Measurements from ENCODE around the gene TOR2A. TPM values are rescaled to one million over a fixed set of nuclear protein-coding genes. Genes with fewer than 3 reads are reported as not detected.

The TOR2A gene
- total RNA-seq, 1 donor from 2014 or later, result 21.7 TPM

DNA sequence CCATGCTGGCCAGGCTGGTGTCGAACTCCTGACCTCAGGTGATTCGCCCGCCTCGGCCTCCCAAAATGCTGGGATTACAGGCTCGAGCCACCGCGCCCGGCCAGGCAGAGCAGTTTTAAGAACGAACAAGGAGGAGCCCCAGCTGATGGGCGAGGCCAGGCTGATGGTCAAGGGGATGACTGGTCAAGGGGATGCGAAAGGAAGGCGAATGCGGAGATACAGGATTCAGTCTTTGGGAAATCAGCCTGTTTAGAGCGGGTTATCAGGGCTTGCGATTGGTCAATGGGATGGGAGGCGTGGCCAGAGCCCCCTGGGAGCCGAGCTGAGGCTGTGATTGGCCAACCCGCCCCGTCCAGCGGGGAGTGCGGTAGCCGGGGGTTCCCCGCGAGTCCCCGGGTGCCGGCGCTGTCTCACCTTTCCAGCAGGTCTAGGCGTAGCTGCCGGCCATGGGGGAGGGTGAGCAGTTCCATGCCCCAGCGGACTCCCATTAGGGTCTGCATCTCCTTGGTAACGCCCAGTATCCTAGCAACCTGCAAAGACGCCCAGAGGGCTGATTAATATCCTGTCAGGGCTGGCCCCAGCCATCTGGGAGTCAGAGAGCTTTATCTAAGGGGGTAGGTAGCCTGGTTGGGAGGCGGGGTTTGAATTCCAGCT is 7.5 kb upstream of the TOR2A start:
- no peak for DNase-seq (ENCODE audit: low spot score)

DNA sequence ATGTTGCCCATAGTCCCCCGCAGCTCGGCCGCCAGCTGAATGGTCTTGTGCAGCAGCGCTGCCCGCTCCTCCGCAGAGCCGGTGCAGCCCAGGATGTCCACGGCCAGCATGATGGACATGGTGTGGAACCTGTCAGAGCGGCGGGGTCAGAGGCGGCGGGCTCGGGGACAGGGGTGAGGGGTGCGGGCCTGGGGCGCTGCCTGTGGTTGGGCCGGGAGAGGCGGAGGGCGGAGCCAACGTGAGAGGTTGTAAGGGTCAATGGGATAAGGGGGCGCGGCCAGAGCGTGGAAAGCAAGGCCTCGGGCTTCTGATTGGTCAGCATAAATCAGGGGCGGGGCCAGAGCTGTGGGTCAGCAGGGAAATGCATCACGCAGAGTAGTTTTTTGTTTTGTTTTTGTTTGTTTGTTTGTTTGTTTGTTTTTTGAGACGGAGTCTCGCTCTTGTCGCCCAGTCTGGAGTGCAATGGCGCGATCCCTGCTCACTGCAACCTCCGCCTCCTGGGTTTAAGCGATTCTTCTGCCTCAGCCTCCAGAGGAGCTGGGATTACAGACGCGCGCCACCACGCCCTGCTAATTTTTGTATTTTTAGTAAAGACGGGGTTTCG is 6.8 kb upstream of the TOR2A start:
- peak; percentile 72 for DNase-seq (ENCODE audit: low spot score)

DNA sequence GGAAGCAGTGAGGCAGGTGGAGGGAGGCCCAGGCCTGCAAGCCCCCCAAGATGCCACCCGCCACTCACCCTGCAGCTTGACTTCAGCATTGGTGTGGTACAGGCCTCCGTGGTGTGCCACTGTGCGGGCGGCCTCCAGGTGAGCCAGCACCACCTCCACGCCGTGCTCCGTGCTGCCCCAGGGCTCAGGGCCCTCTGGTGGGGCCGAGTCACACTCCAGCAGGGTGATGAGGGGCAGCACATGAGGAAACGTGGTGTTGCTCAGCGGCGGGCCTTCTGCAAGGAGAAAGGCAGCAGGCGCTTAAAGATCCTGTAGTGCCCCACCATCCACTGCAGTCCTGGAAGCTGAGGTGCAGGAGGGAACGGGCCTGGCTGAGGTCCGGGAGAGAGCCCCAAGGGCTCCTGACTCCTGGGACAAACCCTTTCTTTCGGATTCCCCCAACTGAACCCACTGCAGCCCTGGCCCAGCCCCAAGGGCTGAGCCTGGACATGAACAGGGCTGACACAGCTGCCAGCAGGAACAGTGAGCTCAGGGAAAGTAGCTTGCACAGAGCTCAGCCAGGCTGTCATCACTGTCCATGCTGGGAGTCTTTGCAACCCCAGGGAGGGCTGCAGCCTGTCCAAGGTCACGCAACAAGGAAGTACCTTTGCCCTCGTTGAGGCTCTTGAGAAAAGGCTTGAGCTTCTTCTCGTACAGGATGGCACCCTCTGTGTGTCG is 4.7 kb upstream of the TOR2A start:
- no peak for DNase-seq (ENCODE audit: low spot score)

DNA sequence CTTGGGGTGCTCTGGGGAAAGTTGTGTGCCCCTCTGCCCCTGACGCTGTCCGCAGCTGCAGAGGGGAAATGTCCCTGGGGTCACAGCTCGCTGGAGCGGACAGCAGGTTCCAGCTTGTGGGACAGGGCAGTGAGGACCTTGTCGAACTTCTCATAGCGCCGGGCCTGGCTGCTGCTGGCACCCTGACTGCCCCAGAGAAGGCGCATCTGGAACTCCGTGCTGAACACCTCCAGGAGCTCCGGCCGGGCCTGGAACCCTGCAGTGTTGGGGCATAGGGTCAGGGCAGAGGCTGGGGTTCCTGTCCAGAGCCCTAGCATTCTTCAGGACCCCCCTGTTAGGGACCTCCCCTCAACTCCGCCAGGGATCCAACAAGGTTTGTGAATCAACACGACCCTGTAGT is 3.6 kb upstream of the TOR2A start:
- DNase-seq (ENCODE audit: low spot score), result no peak

DNA sequence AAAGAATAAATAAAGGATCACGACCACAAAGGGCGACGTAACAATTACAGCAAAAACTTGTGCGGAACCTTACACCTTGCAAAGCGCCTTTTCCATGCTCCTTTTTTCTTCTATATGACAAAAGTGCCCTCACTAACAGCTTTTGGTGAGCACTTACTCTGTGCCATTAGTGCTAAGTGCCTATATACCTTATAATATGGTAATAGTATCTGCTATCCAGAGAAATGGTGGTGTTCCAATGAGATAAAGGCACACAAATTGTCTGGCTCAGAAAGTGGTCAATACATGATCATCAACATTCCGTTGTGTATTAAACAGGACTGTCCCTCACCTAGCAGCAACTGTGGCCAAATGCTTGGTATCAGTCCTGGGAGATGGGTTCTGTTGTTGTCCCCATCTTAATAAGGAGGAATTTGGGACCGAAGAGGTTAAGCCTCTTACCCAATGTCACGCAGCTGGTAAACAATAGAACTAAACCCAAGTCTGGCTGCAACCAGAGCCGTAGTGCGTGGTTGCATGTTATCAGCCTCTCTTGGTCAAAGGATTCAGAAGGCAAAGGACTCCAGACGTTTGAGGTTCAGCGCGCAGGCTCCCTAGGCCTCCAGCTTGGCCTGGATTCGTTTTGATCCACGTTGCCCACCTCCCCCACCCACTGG is 564 bp upstream of the TOR2A start:
- DNase-seq (ENCODE audit: low spot score), result no peak

DNA sequence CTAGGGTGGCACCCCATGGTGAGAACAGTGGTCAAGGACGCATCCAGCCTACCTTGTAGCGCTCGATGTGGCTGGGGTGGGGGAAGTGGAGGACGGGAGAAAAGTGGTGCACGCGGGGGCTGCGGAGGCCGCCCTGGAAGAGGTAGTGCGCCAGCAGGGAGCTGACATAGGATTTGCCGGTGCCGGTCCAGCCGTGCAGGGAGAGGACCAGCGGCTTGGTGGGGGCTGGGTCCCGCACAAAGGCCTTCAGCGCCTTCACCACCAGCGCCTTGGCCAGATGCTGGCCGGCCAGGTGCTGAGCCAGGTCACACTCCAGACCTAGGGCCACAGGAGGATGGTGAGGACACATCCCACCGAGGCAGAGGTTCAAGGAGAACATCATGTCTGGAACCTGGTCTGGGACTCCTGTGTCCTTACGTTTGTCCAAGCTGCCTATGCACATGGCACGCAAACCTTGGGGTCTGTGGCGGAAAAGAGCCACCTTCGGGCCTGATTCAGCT is 797 bp downstream of the TOR2A start:
- DNase-seq (ENCODE audit: low spot score), result no peak

DNA sequence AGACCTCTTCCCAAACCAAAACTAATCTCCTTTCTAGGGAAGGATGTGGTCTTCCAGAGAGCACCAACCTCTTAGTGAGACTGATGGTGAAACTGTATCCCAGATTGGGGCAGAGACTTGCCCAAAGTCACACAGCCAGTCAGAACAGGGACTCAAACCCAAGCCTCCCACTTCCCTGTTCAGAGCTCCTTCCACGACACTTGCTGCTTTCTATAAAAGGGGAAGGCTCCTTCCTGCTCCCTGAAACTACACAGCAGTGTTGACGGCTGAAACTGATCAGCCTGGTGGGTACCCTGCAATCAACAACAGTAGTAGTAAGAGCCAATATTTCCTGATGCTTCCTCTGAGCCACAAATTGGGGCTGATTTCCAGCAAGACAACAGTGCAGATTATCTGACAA is 1.5 kb downstream of the TOR2A start:
- DNase-seq (ENCODE audit: low spot score), result no peak

DNA sequence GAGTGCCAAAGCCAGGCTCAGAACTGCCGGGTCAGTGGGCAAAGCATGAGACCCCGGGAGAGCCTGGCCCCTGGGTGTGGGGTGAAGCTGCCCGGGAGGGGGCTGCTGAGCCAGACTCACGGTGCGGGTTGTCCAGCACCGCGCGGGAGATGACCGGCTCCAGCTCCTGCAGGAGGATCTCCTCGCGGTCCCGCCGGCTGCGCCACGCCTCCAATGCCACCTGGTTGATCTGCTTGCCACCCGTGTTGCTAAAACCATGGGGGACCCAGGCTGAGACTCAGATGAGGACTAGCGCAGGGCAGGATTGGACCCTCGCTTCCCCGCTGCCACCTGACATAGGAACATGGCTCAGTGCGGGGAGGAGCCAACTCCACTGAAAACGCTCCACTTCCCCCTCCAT is 2.6 kb downstream of the TOR2A start:
- no peak for DNase-seq (ENCODE audit: low spot score)

DNA sequence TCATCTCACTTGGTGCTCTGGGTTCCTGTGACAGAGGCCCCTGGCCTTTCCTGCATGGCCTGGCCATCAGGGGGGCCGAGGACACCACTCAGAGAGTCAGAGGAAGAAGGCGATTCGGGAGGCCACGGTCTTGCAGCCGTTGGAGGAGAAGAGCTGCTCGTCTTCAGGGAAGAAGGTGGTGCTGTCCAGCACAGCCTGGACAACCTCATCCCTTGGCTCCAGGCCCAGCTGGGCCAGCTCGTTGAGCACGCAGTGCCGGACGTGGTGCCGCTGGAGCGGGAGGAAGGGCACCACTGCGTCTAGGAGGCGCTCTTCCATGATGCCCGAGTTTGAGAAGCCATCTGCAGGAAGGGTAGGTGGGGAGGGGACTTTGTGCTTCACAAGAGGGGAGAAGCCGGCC is 3.2 kb downstream of the TOR2A start:
- peak; percentile 43 for DNase-seq (ENCODE audit: low spot score)

DNA sequence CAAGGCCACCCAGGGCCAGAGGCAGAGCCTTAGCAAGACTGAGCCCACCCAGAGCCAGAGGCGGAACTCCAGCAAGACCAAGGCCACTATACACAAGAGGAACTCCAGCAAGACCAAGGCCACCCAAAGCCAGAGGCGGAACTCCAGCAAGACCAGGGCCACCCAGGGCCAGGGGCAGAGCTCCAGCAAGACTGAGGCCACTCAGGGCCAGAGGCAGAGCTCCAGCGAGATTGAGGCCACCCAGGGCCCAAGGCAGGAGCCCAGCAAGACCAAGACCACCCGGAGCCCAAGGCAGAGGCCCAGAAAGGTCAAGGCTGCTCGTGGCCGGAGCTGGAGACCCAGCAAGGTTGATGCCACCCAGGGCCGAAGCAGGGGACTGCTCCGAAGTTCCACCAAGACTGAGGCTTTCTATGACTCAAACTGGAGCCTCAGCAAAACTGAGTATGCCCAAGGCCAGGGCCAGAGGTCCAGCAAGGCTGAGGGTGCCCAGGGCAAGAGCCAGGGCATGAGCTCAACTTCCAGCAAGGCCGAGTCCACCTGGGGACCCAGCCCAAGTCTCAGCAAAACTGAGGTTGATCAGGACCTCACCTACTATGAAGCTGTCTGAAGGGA is 4.2 kb downstream of the TOR2A start:
- DNase-seq (ENCODE audit: low spot score), result no peak

DNA sequence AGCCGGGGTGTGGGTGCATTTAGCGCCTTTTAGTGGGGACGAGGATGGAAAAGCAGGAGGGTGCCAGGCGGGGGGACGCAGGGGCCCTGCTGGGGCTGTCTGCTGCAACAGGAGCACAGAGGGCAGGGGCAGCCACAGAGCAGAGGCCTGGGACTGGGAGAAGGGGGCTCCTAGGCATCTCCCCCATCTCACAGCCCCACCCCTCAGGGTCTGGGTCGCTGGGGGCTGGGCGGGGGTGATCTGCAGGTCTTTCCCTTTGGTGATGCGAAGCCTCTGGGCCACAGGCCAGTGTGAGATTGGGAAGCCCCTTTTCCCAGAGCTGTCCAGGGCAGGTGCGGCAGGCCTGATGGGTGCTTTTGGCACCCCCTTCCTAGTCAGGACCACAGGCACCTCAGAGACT is 4.8 kb downstream of the TOR2A start:
- DNase-seq (ENCODE audit: low spot score), result no peak

DNA sequence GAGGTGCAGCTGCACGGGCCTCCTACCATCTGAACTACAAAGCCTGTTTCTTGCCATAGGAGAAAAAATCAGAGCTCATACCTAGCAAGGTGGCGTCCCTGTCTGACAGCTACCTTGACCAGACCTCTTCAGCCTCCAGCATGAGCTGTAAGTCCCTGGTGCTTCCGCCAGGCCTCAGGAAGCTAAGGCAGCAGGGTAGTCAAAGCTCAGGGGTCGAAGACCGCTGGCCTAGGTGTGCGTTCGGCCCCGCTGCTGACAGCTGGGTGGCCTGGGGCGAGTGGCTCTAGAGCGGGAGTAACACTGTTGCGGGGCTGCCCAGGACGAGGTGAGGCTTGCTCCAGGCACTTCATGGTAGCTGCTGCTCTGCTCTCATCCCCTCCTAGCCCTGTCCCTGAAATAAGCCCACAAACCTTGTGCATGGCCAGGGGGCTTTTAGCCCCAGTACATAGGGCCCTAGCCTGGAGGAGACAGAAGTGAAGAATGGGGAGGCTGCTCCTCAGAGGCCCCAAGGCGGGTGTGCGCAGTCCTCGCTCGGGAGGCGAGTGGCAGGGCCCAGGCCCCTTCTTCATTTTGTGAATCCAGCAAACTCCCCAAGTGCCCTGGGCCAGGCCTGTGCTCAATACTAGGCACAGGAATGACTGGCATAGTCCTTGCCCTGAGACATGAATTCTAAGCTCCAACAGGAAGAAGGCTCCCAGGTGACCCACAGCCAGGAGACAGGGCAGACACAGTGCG is 5.4 kb downstream of the TOR2A start:
- no peak for DNase-seq (ENCODE audit: low spot score)

DNA sequence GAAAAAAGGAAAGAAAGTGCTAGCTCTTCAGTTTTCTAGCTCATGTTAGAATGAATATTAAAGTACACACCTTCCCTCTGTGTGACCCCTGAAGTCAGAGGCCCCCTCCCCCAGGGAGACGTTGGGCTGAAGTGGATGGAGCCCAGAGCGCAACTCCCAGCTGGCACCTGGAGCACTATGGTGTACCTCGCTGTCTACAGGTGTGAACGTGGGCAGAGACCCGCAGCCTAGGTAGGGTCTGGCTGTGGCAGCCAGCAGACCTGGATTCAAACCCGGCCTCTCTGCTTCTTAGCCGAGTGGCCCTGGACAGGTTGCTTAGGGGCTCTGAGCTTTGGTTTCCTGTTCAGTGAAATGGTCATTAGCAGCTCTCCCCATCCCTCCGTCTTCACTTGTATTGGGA is 6.3 kb downstream of the TOR2A start:
- no peak for DNase-seq (ENCODE audit: low spot score)

DNA sequence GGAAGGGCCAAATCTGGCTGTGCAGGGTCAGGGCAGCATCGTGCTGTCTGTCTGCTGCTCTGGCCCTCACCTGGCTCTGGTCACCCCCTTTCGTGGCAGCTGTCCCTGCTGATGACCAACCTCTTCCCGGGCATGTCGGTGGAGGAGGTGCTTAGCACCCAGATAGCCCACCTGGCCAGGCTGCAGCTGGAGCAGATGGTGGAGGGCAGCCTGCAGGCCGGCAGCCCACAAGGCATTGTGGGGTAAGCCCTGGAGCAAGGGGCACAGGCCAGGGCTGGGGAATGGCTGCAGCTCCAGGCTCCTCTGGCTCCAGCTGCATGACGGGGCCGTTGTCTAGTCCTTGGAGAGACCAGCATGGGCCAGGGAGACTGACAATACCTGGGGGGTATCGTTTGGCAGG is 8.2 kb downstream of the TOR2A start:
- no peak for DNase-seq (ENCODE audit: low spot score)

DNA sequence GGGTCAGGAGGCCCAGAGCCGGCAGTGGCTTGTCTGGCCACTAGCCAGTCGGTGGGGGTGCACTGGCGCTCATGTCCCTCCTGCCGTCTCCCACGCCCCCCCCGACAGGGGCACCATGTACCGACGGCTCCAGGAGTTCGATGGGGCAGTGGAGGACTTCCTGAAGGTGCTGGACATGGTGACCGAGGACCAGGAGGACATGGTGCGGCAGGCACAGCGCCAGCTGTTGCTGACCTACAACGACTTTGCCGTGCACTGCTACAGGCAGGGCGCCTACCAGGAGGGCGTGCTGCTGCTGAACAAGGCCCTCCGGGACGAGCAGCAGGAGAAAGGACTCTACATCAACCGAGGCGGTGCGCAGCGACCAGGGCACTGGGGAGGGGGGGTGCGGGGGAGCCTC is 11.1 kb downstream of the TOR2A start:
- DNase-seq (ENCODE audit: low spot score), result no peak

DNA sequence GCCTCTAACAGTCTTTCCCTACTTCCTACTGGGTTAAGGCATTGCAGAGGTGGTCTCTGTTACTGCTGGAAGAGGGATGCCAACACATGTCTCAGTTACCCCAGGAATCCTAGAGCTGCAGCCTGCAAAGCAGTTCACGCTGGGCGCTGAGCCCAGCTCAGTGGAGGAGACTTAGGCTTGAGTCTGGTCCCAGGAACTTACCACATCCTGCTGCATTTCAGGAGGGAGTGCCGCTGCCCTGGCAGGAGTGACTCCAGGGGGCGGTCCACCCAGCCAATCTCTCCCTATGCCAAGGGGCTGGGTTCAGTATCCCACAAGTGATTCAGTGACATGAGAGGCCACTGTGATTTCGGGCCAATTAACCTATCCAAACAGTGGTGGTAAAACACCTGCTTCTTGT is 11.7 kb downstream of the TOR2A start:
- DNase-seq (ENCODE audit: low spot score), result no peak

DNA sequence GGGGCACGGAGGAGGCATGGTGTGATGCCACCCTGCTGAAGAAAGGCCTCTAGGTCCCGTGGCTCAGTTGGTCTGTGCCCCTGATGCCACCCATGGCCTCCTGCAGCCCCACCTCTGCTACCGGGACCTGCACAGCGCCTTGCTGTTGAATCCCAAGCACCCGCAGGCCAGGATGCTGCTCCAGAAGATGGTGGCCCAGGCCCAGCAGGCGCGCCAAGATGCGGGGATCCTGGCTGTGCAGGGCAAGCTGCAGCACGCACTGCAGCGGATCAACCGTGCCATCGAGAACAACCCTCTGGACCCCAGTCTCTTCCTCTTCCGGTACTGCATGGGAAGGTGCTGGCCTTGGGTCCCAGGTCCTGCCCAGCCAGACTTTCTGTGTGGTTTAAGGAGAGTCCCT is 12.1 kb downstream of the TOR2A start:
- no peak for DNase-seq (ENCODE audit: low spot score)

DNA sequence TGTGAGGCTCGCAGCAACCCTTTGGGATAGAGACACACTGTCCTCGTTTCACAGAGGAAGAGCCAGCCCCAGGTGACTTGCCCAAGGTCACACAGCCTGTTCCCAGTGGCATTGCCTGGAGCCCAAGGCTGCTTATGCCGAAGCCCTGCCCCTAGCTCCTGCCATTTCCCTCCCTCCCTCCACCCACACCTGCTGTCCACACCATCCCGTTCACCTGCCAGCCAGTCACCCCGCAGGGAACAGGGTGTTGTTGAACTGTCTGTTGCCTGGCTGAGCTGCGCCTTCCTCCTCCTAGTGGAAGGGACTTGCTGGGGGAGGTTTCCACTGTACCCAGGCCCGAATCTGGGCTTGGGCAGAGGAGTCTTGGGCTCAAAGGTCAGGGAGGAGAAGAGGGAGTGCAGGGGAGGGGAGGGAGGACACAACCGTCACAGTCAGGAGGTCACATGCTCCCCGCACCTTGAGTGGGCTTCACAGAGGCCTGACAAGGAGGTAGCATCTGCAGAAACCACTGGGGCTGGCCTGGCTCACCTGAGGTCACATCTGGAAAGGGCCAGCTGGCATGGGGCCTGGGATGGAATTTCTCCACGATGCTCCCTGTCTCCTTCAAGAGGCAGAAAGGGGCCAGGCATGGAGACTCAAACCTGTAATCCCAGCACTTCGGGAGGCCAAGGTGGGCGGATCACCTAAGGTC is 12.9 kb downstream of the TOR2A start:
- DNase-seq (ENCODE audit: low spot score), result no peak

DNA sequence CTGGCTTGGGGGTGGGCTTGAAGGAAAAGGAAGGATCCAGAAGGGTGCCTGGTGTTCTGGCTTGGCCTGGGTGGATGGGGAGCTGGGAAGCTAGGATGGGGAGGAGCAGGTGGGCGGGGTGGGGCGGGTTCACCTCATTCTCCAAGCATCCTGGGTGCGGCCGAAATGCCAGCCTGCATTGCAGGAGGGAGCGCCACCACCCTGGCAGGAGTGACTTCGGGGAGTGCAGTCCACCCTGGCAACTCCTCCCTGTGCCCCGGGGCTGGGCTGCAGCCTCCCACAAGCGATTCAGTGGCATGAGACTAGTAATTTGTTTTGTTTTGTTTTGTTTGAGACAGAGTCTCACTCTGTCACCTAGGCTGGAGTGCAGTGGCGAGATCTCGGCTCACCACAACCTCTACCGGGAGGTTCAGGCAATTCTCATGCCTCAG is 13.7 kb downstream of the TOR2A start:
- DNase-seq (ENCODE audit: low spot score), result no peak

DNA sequence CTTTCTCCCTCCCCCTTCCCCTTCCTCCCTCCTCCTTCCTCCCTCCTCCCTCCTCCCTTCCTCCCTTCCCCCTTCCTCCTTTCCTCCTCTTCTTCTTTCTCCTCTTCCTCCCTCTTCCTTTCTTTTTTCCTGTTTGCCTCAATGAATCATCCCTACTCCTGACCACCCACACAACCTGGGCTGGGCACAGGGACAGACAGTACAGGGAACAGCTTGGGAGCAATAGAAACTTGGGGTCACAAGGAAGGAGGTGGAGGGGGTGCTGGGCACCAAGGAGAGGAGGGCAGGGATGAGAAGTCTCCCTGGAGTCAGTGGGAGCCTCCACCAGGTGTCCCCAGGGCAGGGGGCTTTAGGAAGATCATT is 14.2 kb downstream of the TOR2A start:
- DNase-seq (ENCODE audit: low spot score), result no peak
